SH-SY5Y (cell line): Measurements from ENCODE around the gene PRPH.

ENCODE experiments used
- GATA2 ChIP-seq: IDR thresholded peaks from 2 replicates; pipeline ENCODE4 v1.6.1; 2011; ENCODE audit warnings: mild to moderate bottlenecking, low read depth, low read length
- GATA3 ChIP-seq: IDR thresholded peaks from 2 replicates; pipeline ENCODE4 v1.6.1; 2011; ENCODE audit warnings: low read depth, mild to moderate bottlenecking, low read length, moderate library complexity

DNA sequence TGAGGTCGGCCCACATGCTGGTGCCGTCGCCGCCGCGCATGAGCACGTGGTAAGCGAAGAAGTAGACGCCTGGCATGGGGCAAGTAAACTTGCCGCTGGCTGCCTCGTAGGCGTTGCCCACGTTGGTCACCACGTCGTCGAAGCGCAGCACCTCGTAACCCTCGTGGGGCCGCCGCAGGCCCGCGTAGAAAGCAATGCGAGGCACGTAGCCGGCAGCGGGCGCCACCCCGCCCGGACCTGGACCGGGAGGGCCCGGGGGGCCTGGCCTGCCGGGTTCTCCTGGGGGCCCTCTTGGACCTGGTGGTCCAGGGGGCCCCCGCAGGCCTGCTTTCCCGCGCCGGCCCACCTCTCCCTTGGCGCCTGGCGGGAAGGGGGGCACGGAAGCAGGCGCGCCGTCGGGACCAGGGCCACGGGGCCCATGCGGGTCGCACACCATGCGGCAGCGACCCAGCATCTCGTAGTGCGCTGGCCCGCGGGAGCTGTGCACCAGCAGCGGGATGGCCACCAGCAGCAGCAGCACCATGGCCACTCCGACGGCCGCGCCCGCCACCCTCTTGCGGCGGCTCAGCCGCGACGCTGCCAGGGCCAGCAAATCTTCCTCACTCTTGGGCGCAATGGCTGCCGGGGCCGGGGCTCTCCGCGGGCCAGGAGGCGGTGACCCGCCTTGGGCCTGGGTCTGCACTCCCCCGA lies 41.2 kb downstream of the PRPH start:
- TF ChIP-seq GATA3 (no peak), GATA2 (no peak)
